Measurements from ENCODE around the gene DAPK1. TPM values are rescaled to one million over a fixed set of nuclear protein-coding genes. Genes with fewer than 3 reads are reported as not detected.

Gene DAPK1
- total and polyA plus RNA-seq, 10 of the 15 experiments (the other 5 are each of a cell fraction or from before 2014, with no cell fraction given), result 8.2 to 94.7 (median 51.6) TPM

DNA sequence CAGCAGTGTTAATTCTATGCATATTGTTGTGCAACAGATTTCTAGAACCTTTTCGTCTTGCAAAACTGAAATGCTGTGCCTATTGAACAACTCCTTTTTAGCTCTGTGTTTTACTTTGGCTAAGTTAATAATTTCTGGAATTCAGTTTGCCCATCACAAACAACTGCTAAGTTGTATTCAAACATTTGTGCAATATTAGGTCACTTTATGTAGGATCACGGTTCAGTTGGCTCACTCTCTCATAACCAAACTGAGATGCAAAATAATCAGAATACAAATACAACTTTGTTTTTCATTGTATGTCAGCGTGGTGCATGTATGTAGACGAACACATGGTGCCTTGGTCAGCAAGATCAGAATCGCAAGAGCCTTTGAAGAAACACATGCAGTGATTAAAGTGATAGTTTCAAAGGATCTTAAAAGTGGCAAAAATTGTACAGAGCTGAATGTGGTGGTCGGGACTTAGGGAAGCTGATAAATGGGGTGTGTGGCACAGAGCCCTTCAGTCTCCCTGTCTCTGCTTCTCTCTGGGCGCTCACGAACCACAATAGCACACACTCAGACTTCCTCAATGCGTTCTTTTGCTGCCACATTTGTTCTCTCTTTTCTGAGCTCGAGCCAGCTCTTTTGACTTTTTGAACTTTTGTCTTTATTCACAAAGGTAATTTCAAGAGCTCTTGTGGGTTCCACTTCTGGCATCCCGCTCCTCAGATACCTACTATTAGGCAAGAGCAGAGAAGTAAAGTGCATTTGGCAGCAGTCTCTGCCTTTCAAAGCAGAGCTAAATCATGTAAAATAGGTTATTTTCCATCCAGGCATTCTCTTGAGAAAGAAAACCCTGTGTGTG lies 115.8 kb downstream of the DAPK1 start (continued):
- TF ChIP-seq TARDBP (IDR thresholded peaks at IDR 0.05; ENCODE audit: borderline replicate concordance) (no peak), ZBTB33 (IDR thresholded peaks at IDR 0.05) (no peak), ZZZ3 (IDR thresholded peaks at IDR 0.05; ENCODE audit: control insufficient read depth, insufficient read length, low read depth) (no peak)

DNA sequence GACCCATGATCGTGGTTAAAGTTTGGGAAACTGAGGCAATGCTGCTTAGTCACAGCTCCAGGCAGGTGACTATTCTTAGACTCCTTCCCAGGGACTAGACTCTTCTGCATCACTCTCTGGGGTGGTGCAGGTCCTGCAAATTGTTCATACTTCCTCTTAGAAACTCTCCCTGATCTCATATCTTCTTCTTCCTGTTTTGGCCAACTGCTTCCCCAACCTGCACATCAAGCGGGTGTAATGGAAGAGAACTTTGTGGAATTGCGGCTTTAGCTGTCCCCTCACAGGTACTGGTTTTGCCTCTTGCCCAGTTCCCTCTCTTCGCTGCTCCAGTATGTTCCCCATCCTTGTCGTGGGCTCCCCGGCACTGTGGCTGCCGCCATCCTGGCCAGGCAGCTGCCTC lies 116.7 kb downstream of the DAPK1 start:
- Histone ChIP-seq H3K79me2 (ENCODE audit: control insufficient read depth, insufficient read depth, low read length) (no peaks in the 10 kb centered on the region), H3K9ac (ENCODE audit: control insufficient read depth, insufficient read depth, low read length) (no peak overlapping the region), H3K4me2 (ENCODE audit: control insufficient read depth, insufficient read depth) (0 out of 2 replicates have a peak overlapping the region, but pooled peaks have one; percentile 26), H2AFZ (ENCODE audit: control insufficient read depth, low read depth, low read length) (no peak overlapping the region), H3K36me3 (ENCODE audit: control insufficient read depth in 2 of 2, insufficient read depth in 2 of 2, low read length in 1 of 2) (peaks cover 2 to 11% of the 10 kb centered on the region in 2 experiments; a peak in 2 of 4 replicates), H3K9me3 (replicated peaks; ENCODE audit: control insufficient read depth, insufficient read depth, low read length) (no peaks in the 10 kb centered on the region), H4K20me1 (ENCODE audit: control insufficient read depth, insufficient read depth) (no peaks in the 10 kb centered on the region), H3K4me1 (ENCODE audit: control insufficient read depth, insufficient read depth, low read length) (peaks cover 27% of the 10 kb centered on the region), H3K4me3 (no peak overlapping the region), H3K27ac (ENCODE audit: control insufficient read depth, insufficient read depth) (peak overlapping the region; percentile 59), H3K27me3 (replicated peaks in 1 of 2; ENCODE audit: control insufficient read depth in 2 of 2, insufficient read depth in 2 of 2, low read length in 1 of 2) (no peaks in the 10 kb centered on the region)
- DNase-seq (ENCODE audit: low read depth, low spot score) (no peak), ATAC-seq (peak; percentile 43), FAIRE-seq (no peak)
- WGBS (ENCODE audit: insufficient coverage, insufficient replicate concordance, low lambda C conversion rate, missing lambda C conversion rate), result 44% methylated on average over 7 of the region's 7 CpGs
- ChIA-PET CTCF (interaction anchor here (0.7 to 1.1 kb wide), 5 partner anchors 14 to 963 kb away, joined by 3 to 4 read pairs (median 4); partner anchors contain the start of gene DAPK1), POLR2A (interaction anchor here (1.0 to 2.0 kb wide), 2 partner anchors 9 to 117 kb away, joined by 3 to 6 read pairs; partner anchors contain the start of gene DAPK1), RAD21 (ENCODE audit: unreplicated experiment) (interaction anchor here (0.7 to 2.1 kb wide), 7 partner anchors 35 to 1692 kb away, joined by 3 to 15 read pairs (median 5); no protein-coding TSS in a partner anchor), SMC1A (ENCODE audit: uncharacterized antibody, unreplicated experiment) (interaction anchor here (0.8 to 2.7 kb wide), 16 partner anchors 9 to 279 kb away, joined by 3 to 14 read pairs (median 4); no protein-coding TSS in a partner anchor)
- intact Hi-C loops (cut with micrococcal nuclease; ENCODE audit: unreplicated experiment) (no loop called here), in situ Hi-C loops (cut with MboI) (no loop called here)
- TF ChIP-seq ZBED1 (IDR thresholded peaks at IDR 0.05; ENCODE audit: borderline replicate concordance) (no peak), NFIC (IDR thresholded peaks at IDR 0.05; ENCODE audit: low read depth, low read length) (no peak), RAD21 (IDR thresholded peaks at IDR 0.05; ENCODE audit: insufficient read depth, low read depth, low read length) (no peak), JUNB (IDR thresholded peaks at IDR 0.05) (0 out of 2 replicates have a peak, but pooled peaks have one; percentile 4), ETV6 (conservative IDR thresholded peaks at IDR 0.05 in 1 of 2, IDR thresholded peaks at IDR 0.05 in 1 of 2; ENCODE audit: borderline replicate concordance in 1 of 2, low read depth in 1 of 2) (0 out of 4 replicates have a peak, but pooled peaks of 1 of the 2 experiments have one; percentile 33), EED (IDR thresholded peaks at IDR 0.05; ENCODE audit: low read depth) (peak; percentile 76; the same call in 1 of the 2 replicates), RFX5 (IDR thresholded peaks at IDR 0.05; ENCODE audit: low read depth, low read length) (no peak), NRF1 (conservative IDR thresholded peaks at IDR 0.05; ENCODE audit: low read depth, low read length) (no peak), ZBTB4 (CRISPR knock-in tag; IDR thresholded peaks at IDR 0.05) (no peak)
- BruUV-seq (replicated peaks), result no TSS peak
